Central memory CD4-positive, alpha-beta T cell (primary cell): Measurements from ENCODE around the gene LMO7.

Experiments used
- DNase-seq: peaks from one replicate; pipeline ENCODE4 v3.0.0; 2022
- total RNA-seq, 3 experiments: gene quantifications; one replicate each; lab custom pipeline; 2026; lab: John Stamatoyannopoulos, UW

Gene LMO7
- 9.4 to 48.2 (median 45.7) reads per million in 3 experiments for total RNA-seq

- DNase-seq = peak; percentile 49
Measured at GRCh38 chr13:75635828-75636435, at the start of gene LMO7. Gene LMO7, plus strand, starts transcription at chr13:75636330. Its CDS starts 328 bp downstream, at chr13:75636658.

- DNase-seq = no peak
Measured at GRCh38 chr13:75587679-75588078, 48.5 kb upstream of the LMO7 start.

- no peak for DNase-seq
Measured at GRCh38 chr13:75596657-75597182, 39.4 kb upstream of the LMO7 start.

GRCh38 chr13:75600371-75600770 lies 35.8 kb upstream of the LMO7 start:
- no peak for DNase-seq

- DNase-seq = no peak
Measured at GRCh38 chr13:75603038-75603437, 33.1 kb upstream of the LMO7 start.

GRCh38 chr13:75607447-75607846 lies 28.7 kb upstream of the LMO7 start:
- no peak for DNase-seq

GRCh38 chr13:75610466-75610865 lies 25.7 kb upstream of the LMO7 start:
- DNase-seq = no peak

GRCh38 chr13:75612354-75612753 lies 23.8 kb upstream of the LMO7 start:
- DNase-seq = no peak

- DNase-seq = no peak
Measured at GRCh38 chr13:75617230-75617629, 18.9 kb upstream of the LMO7 start.

GRCh38 chr13:75618308-75618707 lies 17.8 kb upstream of the LMO7 start:
- DNase-seq = no peak

GRCh38 chr13:75620020-75620419 lies 16.1 kb upstream of the LMO7 start:
- DNase-seq = no peak

- no peak for DNase-seq
Measured at GRCh38 chr13:75621147-75621546, 15.0 kb upstream of the LMO7 start.

- DNase-seq = no peak
Measured at GRCh38 chr13:75628801-75629200, 7.3 kb upstream of the LMO7 start.

- no peak for DNase-seq
Measured at GRCh38 chr13:75633285-75633684, 2.8 kb upstream of the LMO7 start.

GRCh38 chr13:75635101-75635827 lies 866 bp upstream of the LMO7 start:
- peak; percentile 2 for DNase-seq

- peak; percentile 55 for DNase-seq
Measured at GRCh38 chr13:75636436-75637180, 478 bp downstream of the LMO7 start.

- no peak for DNase-seq
Measured at GRCh38 chr13:75637181-75637750, 1.1 kb downstream of the LMO7 start.

GRCh38 chr13:75639454-75639853 lies 3.3 kb downstream of the LMO7 start:
- DNase-seq = no peak

GRCh38 chr13:75641026-75641425 lies 4.9 kb downstream of the LMO7 start:
- no peak for DNase-seq

GRCh38 chr13:75643182-75643581 lies 7.1 kb downstream of the LMO7 start:
- DNase-seq = no peak

GRCh38 chr13:75643693-75644092 lies 7.6 kb downstream of the LMO7 start:
- DNase-seq = no peak

GRCh38 chr13:75645141-75645540 lies 9.0 kb downstream of the LMO7 start:
- no peak for DNase-seq

- no peak for DNase-seq
Measured at GRCh38 chr13:75647126-75647784, 11.1 kb downstream of the LMO7 start.
